SK-N-MC (cell line): ENCODE measurements around the gene IRAK3.

Source experiments
- EZH2 ChIP-seq: fragments of 200-600 bp; sonication (generic); IDR thresholded peaks from one replicate; pipeline ENCODE4 v1.6.1; 2017; ENCODE audit warnings: antibody characterized with exemption
- POLR2AphosphoS5 ChIP-seq: IDR thresholded peaks from 2 replicates; pipeline ENCODE4 v1.6.1; 2012; ENCODE audit warnings: mild to moderate bottlenecking, low read depth, low read length, borderline replicate concordance

DNA sequence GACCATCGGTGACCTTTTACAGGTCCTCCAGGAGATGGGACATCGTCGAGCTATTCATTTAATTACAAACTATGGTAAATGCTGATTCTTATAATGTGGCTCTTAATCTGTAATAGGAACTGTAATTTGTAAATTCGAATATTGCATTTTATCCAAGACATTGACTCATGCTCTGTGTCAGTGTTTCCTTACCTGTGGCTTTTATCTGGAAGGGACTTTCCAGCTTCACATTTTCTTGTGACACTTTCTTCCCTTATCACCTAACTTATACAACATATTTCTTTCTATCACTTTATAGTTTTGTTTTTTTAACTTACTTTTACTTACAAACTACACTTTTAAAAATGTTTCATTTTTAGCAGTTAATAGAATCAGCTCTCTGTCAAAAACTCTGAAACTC, 14.8 kb downstream of the IRAK3 start:
- TF ChIP-seq POLR2AphosphoS5 (no peak), EZH2 (no peak)
